ENCODE data around the gene UBE2U.

UBE2U gene, protein sequence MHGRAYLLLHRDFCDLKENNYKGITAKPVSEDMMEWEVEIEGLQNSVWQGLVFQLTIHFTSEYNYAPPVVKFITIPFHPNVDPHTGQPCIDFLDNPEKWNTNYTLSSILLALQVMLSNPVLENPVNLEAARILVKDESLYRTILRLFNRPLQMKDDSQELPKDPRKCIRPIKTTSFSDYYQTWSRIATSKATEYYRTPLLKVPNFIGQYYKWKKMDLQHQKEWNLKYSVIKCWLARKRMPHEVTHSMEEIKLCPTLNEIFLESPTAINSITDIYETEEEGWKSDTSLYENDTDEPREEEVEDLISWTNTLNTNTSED

DNA sequence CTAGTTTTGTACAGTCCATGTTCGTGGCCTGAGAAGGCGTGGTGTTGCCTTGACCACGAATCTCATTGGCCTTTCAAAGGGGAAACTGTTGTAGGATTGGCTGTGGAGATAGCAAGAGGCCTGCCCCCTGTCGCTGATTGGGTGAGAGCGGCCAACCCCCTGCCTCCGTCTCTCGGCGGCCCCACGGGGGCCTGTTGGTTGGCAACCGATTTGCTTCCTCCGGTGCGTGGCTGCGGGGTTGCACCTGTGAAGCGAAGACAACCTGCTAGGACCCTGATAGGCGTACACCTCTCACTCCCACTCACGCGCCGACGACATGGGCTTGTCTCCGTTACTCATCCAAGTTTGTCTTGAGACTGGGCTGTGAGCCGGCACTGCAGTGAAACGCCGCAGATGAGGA, at the start of gene UBE2U:
Gene UBE2U, plus strand, starts transcription at position 204 of the 400 bp plus-strand sequence. CDS start 428 bp downstream, outside the sequence.
- ChIA-PET CTCF (no interaction called here), POLR2A (no interaction called here)
- H3K36me3 ChIP-seq (ENCODE audit: control insufficient read depth in 2 of 2, insufficient read depth in 1 of 2, low read length in 2 of 2): no peaks in the 10 kb centered on the region
- H3K4me3 ChIP-seq (ENCODE audit: low read depth, low read length): no peak within 1 kb of the TSS
- H3K4me1 ChIP-seq (ENCODE audit: control insufficient read depth, insufficient read depth, low read length): no peaks in the 10 kb centered on the region
- H3K9me3 ChIP-seq (ENCODE audit: control insufficient read depth, insufficient read depth, low read depth, low read length): no peaks in the 10 kb centered on the region
- TF ChIP-seq, protein P1, sequence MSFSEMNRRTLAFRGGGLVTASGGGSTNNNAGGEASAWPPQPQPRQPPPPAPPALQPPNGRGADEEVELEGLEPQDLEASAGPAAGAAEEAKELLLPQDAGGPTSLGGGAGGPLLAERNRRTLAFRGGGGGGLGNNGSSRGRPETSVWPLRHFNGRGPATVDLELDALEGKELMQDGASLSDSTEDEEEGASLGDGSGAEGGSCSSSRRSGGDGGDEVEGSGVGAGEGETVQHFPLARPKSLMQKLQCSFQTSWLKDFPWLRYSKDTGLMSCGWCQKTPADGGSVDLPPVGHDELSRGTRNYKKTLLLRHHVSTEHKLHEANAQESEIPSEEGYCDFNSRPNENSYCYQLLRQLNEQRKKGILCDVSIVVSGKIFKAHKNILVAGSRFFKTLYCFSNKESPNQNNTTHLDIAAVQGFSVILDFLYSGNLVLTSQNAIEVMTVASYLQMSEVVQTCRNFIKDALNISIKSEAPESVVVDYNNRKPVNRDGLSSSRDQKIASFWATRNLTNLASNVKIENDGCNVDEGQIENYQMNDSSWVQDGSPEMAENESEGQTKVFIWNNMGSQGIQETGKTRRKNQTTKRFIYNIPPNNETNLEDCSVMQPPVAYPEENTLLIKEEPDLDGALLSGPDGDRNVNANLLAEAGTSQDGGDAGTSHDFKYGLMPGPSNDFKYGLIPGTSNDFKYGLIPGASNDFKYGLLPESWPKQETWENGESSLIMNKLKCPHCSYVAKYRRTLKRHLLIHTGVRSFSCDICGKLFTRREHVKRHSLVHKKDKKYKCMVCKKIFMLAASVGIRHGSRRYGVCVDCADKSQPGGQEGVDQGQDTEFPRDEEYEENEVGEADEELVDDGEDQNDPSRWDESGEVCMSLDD (tag by site-specific recombination; IDR thresholded peaks at IDR 0.05): no peak
- TF ChIP-seq KLF16 (tag by site-specific recombination; IDR thresholded peaks at IDR 0.05) (no peak), ZNF239 (tag by site-specific recombination; IDR thresholded peaks at IDR 0.05) (no peak)
- no peak within 1 kb of the TSS for H3K27ac ChIP-seq (ENCODE audit: extremely low read depth, low read depth, low read length)

DNA sequence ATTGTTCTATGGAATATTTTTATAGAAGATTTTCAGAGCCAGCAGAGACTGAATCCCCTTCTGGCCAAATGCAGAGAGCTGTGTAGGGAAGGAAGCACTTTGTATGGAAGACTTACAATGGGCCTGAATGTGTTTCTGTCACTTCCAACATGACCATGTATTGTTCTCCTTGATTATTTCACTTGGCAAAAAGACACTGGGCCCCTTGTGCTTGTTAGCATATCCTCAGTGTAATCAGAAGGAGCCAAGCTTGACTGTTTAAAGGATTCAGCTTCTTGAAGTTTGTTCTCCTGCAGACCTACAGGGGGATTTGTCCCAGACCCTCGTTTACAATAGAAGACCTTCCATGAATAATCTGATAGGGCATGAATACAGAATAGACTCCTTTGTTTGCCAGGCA, 48.1 kb upstream of the UBE2U start:
- Histone ChIP-seq H3K27ac (ENCODE audit: extremely low read depth, low read depth, low read length) (no peak overlapping the region), H3K36me3 (ENCODE audit: control insufficient read depth in 2 of 2, insufficient read depth in 1 of 2, low read length in 2 of 2) (peaks cover 0 to 5% of the 10 kb centered on the region in 2 experiments; a peak in 1 of 3 replicates), H3K4me1 (ENCODE audit: control insufficient read depth, insufficient read depth, low read length) (no peaks in the 10 kb centered on the region), H3K9me3 (ENCODE audit: control insufficient read depth, insufficient read depth, low read depth, low read length) (no peaks in the 10 kb centered on the region), H3K4me3 (ENCODE audit: low read depth, low read length) (no peak overlapping the region)
- TF ChIP-seq, protein P2, sequence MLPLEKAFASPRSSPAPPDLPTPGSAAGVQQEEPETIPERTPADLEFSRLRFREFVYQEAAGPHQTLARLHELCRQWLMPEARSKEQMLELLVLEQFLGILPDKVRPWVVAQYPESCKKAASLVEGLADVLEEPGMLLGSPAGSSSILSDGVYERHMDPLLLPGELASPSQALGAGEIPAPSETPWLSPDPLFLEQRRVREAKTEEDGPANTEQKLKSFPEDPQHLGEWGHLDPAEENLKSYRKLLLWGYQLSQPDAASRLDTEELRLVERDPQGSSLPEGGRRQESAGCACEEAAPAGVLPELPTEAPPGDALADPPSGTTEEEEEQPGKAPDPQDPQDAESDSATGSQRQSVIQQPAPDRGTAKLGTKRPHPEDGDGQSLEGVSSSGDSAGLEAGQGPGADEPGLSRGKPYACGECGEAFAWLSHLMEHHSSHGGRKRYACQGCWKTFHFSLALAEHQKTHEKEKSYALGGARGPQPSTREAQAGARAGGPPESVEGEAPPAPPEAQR (tag by site-specific recombination; IDR thresholded peaks at IDR 0.05): no peak
- TF ChIP-seq ZNF132 (tag by site-specific recombination; IDR thresholded peaks at IDR 0.05; ENCODE audit: borderline replicate concordance) (no peak), HOXD13 (CRISPR knock-in tag; IDR thresholded peaks at IDR 0.05; ENCODE audit: borderline replicate concordance) (no peak), ZNF843 (tag by site-specific recombination; IDR thresholded peaks at IDR 0.05) (no peak), ZFP69B (tag by site-specific recombination; IDR thresholded peaks at IDR 0.05) (no peak)
- TF ChIP-seq, protein P3, sequence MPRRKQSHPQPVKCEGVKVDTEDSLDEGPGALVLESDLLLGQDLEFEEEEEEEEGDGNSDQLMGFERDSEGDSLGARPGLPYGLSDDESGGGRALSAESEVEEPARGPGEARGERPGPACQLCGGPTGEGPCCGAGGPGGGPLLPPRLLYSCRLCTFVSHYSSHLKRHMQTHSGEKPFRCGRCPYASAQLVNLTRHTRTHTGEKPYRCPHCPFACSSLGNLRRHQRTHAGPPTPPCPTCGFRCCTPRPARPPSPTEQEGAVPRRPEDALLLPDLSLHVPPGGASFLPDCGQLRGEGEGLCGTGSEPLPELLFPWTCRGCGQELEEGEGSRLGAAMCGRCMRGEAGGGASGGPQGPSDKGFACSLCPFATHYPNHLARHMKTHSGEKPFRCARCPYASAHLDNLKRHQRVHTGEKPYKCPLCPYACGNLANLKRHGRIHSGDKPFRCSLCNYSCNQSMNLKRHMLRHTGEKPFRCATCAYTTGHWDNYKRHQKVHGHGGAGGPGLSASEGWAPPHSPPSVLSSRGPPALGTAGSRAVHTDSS (tag by site-specific recombination; IDR thresholded peaks at IDR 0.05): no peak
- ChIA-PET POLR2A (no interaction called here), CTCF (interaction anchor here (0.9 kb wide), 1 partner anchor 8 kb away, joined by 3 read pairs; no protein-coding TSS in a partner anchor)

DNA sequence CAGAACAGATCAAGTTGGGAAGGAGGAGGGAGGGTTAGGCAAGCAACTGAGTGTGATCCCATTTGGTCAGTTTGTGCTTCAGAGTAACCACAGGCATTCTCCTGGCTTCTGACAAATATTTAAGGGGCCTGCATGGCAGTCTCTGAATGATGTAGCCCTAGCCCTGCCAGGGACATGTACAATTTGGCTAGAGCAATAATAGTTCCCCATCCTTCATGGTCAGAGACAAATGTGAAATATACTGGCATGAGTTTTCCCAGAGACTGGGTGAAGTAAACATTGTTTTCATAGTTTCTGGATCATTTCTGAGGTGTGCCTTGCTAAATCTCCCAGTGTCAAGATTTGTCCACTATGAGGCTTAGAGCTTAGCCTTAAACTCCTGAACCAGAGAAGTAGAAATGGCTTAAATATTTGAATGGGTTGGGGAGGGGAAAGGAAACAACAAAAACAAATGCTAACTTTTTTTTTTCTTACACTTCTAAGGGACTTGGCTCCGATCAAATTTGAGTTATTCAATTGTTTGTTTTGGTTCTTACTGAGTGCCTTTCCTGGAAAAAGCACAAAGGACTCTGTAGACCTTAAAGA, 42.0 kb upstream of the UBE2U start:
- ChIA-PET CTCF (interaction anchor here (0.7 to 1.3 kb wide), 4 partner anchors 10 to 75 kb away, joined by 3 to 4 read pairs (median 4); no protein-coding TSS in a partner anchor), POLR2A (no interaction called here)
- H3K36me3 ChIP-seq (ENCODE audit: control insufficient read depth in 2 of 2, insufficient read depth in 1 of 2, low read length in 2 of 2): peaks cover 0 to 5% of the 10 kb centered on the region in 2 experiments; a peak in 1 of 3 replicates
- TF ChIP-seq ZNF366 (tag by site-specific recombination; conservative IDR thresholded peaks at IDR 0.05) (no peak), SCRT1 (tag by site-specific recombination; IDR thresholded peaks at IDR 0.05; ENCODE audit: borderline replicate concordance) (no peak), ZNF391 (tag by site-specific recombination; IDR thresholded peaks at IDR 0.05; ENCODE audit: borderline replicate concordance, low read depth) (no peak)
- no peak overlapping the region for H3K4me3 ChIP-seq (ENCODE audit: low read depth, low read length)
- no peaks in the 10 kb centered on the region for H3K9me3 ChIP-seq (ENCODE audit: control insufficient read depth, insufficient read depth, low read depth, low read length)
- H3K4me1 ChIP-seq (ENCODE audit: control insufficient read depth, insufficient read depth, low read length): peaks cover 10% of the 10 kb centered on the region
- H3K27ac ChIP-seq (ENCODE audit: extremely low read depth, low read depth, low read length): no peak overlapping the region
